GM19023 (cell line): ENCODE data around the gene ETV6.
"Not testable (repeated sequence)": the region's sequence is repeated elsewhere in the genome, so short reads cannot be mapped to it uniquely, and the experiment has no call there.

Source experiments
- ATAC-seq: cut with Tn5 transposase; IDR thresholded peaks from one replicate; pipeline ENCODE4 v1.9.1; 2021; ENCODE audit warnings: mild to moderate bottlenecking, moderate library complexity; ENCODE audit not compliant: unreplicated experiment

The ETV6 gene

GRCh38 chr12:11649413-11650285, at the start of gene ETV6:
Gene ETV6 (plus strand): TSS chr12:11649674. CDS start chr12:11650128, 454 bp downstream.
- ATAC-seq: peak; percentile 47

GRCh38 chr12:11600199-11600598, 49.3 kb upstream of the ETV6 start:
- no peak for ATAC-seq

- ATAC-seq: no peak
Observed at GRCh38 chr12:11601647-11602046, 47.8 kb upstream of the ETV6 start.

GRCh38 chr12:11607313-11608081, 42.0 kb upstream of the ETV6 start:
- no peak for ATAC-seq

- no peak for ATAC-seq
Observed at GRCh38 chr12:11609045-11609444, 40.4 kb upstream of the ETV6 start.

- no peak for ATAC-seq
Observed at GRCh38 chr12:11615481-11615880, 34.0 kb upstream of the ETV6 start.

- ATAC-seq: no peak
Observed at GRCh38 chr12:11618046-11618445, 31.4 kb upstream of the ETV6 start.

- no peak for ATAC-seq
Observed at GRCh38 chr12:11621797-11622423, 27.6 kb upstream of the ETV6 start.

- ATAC-seq: no peak
Observed at GRCh38 chr12:11622876-11623281, 26.6 kb upstream of the ETV6 start.

- no peak for ATAC-seq
Observed at GRCh38 chr12:11623382-11623781, 26.1 kb upstream of the ETV6 start.

- no peak for ATAC-seq
Observed at GRCh38 chr12:11624116-11624515, 25.4 kb upstream of the ETV6 start.

- not testable (repeated sequence) for ATAC-seq
Observed at GRCh38 chr12:11627709-11628108, 21.8 kb upstream of the ETV6 start.

- no peak for ATAC-seq
Observed at GRCh38 chr12:11628353-11628752, 21.1 kb upstream of the ETV6 start.

GRCh38 chr12:11630046-11630706, 19.3 kb upstream of the ETV6 start:
- no peak for ATAC-seq

- no peak for ATAC-seq
Observed at GRCh38 chr12:11631288-11631687, 18.2 kb upstream of the ETV6 start.

- ATAC-seq: not testable (repeated sequence)
Observed at GRCh38 chr12:11631881-11632280, 17.6 kb upstream of the ETV6 start.

- ATAC-seq: no peak
Observed at GRCh38 chr12:11633968-11634367, 15.5 kb upstream of the ETV6 start.

- ATAC-seq: no peak
Observed at GRCh38 chr12:11635341-11635740, 14.1 kb upstream of the ETV6 start.

- no peak for ATAC-seq
Observed at GRCh38 chr12:11638315-11638916, 11.1 kb upstream of the ETV6 start.

GRCh38 chr12:11639454-11639853, 10.0 kb upstream of the ETV6 start:
- no peak for ATAC-seq

- no peak for ATAC-seq
Observed at GRCh38 chr12:11641522-11641921, 8.0 kb upstream of the ETV6 start.
